MG63 (cell line): ENCODE measurements around the gene ETV6. TPM values are rescaled to one million over a fixed set of nuclear protein-coding genes. Genes with fewer than 3 reads are reported as not detected.

Experiments used
- DNase-seq: peaks from one replicate; pipeline ENCODE4 v3.0.0-alpha.2; 2020
- H3K27me3 ChIP-seq: fragments of 250-450 bp; sonication (Bioruptor Pico); 2 replicates; pipeline ENCODE4 v1.5.1; 2020; ENCODE audit warnings: mild to moderate bottlenecking, moderate library complexity
- H3K36me3 ChIP-seq: fragments of 250-450 bp; sonication (Bioruptor Pico); 2 replicates; pipeline ENCODE4 v1.5.1; 2020; ENCODE audit warnings: mild to moderate bottlenecking, moderate library complexity
- H3K4me3 ChIP-seq: fragments of 250-450 bp; sonication (Bioruptor Pico); 2 replicates; pipeline ENCODE4 v1.5.1; 2020; ENCODE audit warnings: mild to moderate bottlenecking, moderate library complexity
- H3K9me3 ChIP-seq: fragments of 250-450 bp; sonication (Bioruptor Pico); 2 replicates; pipeline ENCODE4 v1.5.1; 2020; ENCODE audit warnings: mild to moderate bottlenecking, moderate library complexity
- total RNA-seq: library from RNA; depleted of rRNA; stranded (reverse); fragments of >200 nt; shearing (Covaris generic); gene quantifications from 2 replicates; pipeline ENCODE4 v1.2.3, GENCODE V29; 2014; ENCODE audit warnings: low replicate concordance

The ETV6 gene
- total RNA-seq, 1 experiment from 2014 or later: 3.0 TPM

DNA sequence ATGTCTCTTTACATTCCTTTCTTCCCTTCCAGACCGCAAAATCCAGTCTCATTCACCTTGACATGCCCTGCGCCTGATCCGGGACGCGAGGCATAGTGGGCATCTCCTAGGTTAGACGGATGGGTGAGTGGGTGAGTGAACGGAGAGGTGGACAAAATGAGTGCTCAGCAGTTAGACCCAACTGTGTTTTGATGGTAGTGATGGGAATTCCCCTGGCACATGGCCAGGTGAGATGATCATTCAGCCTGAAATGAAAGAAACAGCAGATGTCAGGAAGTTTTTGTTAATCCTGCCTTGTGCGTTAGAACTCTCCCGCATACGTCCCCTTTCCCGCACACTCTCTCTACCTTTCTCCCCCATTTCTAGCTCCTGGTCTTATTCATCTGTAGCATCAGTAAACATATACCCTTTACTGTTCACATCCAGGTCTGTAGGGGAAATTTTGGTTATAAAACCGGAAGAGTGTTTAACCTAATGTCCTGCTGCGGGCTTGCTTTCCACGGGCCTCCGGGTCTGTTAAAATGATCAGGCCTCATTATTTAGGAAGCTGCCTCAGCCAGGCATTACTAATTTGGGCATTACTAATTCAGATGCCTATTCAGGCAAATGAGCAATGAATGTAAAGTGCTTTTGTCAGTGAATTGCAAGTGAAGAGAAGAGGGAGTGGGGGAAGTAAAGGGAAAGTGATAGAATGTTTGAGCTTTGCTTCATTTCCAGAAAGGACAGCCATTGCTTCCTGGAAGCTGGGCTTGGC is 172.8 kb downstream of the ETV6 start:
- DNase-seq: peak; percentile 20
- Histone ChIP-seq H3K27me3 (no peaks in the 10 kb centered on the region), H3K36me3 (no peaks in the 10 kb centered on the region), H3K9me3 (no peaks in the 10 kb centered on the region), H3K4me3 (no peak overlapping the region)

GRCh38 chr12:11823043-11823442 is 173.6 kb downstream of the ETV6 start:
- no peak overlapping the region for H3K4me3 ChIP-seq
- no peaks in the 10 kb centered on the region for H3K9me3 ChIP-seq
- no peak for DNase-seq
- no peaks in the 10 kb centered on the region for H3K36me3 ChIP-seq
- no peaks in the 10 kb centered on the region for H3K27me3 ChIP-seq

DNA sequence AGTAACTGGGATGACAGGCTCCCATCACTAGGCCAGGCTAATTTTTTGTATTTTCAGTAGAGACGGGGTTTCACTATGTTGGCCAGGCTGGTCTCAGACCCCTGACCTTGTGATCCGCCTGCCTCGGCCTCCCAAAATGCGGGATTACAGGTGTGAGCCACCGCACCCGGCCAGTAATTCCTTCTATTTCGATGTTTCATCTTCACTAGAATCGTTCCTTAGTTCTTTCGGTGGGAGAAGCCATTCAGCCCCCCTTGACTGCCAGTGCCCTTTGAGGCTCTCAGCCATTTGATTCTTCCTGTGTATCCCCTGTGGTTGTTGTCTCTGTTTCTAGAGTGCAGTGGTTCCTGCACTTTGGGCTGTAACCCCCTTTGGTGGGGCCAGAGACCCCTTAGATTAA is 174.1 kb downstream of the ETV6 start:
- no peaks in the 10 kb centered on the region for H3K27me3 ChIP-seq
- H3K4me3 ChIP-seq: no peak overlapping the region
- no peaks in the 10 kb centered on the region for H3K9me3 ChIP-seq
- no peak for DNase-seq
- H3K36me3 ChIP-seq: no peaks in the 10 kb centered on the region

DNA sequence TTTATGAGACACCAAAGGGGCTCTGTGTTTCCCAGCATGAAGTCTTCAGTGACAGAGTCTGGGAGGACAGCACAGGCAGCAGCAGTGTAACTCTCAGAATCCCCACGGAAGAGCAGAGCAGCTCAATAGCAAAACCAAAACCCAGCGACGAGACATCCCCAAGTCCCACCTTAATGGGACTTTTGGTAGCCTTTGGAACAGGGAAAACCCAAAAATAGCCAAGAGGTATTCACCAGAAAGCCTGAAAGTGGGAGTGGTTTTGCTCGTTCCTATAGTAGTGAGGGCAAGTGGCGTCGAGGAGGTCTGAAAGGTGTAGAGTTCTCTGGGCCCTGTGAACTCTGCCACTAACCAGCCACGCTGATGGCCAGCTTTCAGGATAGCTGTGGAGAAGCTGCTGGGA is 174.6 kb downstream of the ETV6 start:
- Histone ChIP-seq H3K36me3 (no peaks in the 10 kb centered on the region), H3K4me3 (no peak overlapping the region), H3K27me3 (no peaks in the 10 kb centered on the region), H3K9me3 (no peaks in the 10 kb centered on the region)
- no peak for DNase-seq

- H3K27me3 ChIP-seq: no peaks in the 10 kb centered on the region
- no peaks in the 10 kb centered on the region for H3K36me3 ChIP-seq
- H3K4me3 ChIP-seq: no peak overlapping the region
- H3K9me3 ChIP-seq: no peaks in the 10 kb centered on the region
- DNase-seq: no peak
These were observed 175.3 kb downstream of the ETV6 start for GRCh38 chr12:11824736-11825135.

DNA sequence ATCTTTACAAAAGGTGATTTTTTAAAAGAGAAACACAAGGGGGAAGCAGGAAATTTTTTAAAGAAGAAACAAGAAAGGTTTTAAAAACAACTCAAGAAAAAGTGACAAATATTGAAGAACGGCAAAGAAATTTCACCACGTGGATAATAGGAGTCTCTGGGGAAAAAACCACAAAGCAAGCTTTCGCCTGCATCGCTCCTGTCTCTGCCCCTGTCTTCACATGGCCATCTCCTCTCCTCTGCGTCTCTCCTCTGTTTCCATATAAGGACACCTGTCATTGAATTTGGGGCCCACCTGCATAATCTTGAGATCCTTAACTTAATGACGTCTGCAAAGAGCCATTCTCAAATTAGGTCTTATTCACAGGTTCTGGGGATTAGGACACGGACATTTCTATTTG is 175.8 kb downstream of the ETV6 start:
- H3K4me3 ChIP-seq: no peak overlapping the region
- DNase-seq: no peak
- H3K27me3 ChIP-seq: no peaks in the 10 kb centered on the region
- no peaks in the 10 kb centered on the region for H3K9me3 ChIP-seq
- no peaks in the 10 kb centered on the region for H3K36me3 ChIP-seq

DNA sequence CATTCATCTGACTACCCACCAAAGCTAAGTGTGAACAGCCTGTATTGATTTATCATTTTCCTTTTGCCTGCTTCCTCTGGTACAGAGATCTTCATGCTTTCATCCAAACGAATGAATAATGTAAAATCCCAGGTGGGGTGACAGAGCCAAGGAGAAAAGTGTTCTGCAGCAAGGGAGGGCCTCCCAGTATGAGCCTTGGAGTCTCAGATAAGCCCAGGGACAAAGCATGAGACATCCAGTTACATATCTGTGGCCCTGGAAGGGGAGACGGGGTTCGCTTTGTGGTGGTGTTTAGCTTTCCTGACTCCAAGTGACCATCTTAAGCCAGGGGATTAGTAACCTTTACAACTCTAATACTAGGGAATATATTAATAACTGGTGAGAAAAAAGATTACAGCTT is 177.1 kb downstream of the ETV6 start:
- H3K36me3 ChIP-seq: no peaks in the 10 kb centered on the region
- H3K27me3 ChIP-seq: no peaks in the 10 kb centered on the region
- H3K9me3 ChIP-seq: no peaks in the 10 kb centered on the region
- no peak overlapping the region for H3K4me3 ChIP-seq
- DNase-seq: no peak

- no peak for DNase-seq
- no peaks in the 10 kb centered on the region for H3K27me3 ChIP-seq
- H3K4me3 ChIP-seq: no peak overlapping the region
- no peaks in the 10 kb centered on the region for H3K36me3 ChIP-seq
- H3K9me3 ChIP-seq: no peaks in the 10 kb centered on the region
These were observed 177.9 kb downstream of the ETV6 start for GRCh38 chr12:11827091-11828061.

GRCh38 chr12:11829764-11830194 is 180.3 kb downstream of the ETV6 start:
- H3K9me3 ChIP-seq: no peaks in the 10 kb centered on the region; the same call in 1 of the 2 replicates
- no peak for DNase-seq
- no peaks in the 10 kb centered on the region for H3K27me3 ChIP-seq
- no peaks in the 10 kb centered on the region for H3K36me3 ChIP-seq
- H3K4me3 ChIP-seq: no peak overlapping the region

- no peaks in the 10 kb centered on the region for H3K36me3 ChIP-seq
- no peak for DNase-seq
These were observed 180.9 kb downstream of the ETV6 start for GRCh38 chr12:11830307-11830801.

GRCh38 chr12:11832093-11832492 is 182.6 kb downstream of the ETV6 start:
- DNase-seq: no peak
- H3K4me3 ChIP-seq: no peak overlapping the region
- no peaks in the 10 kb centered on the region; the same call in 1 of the 2 replicates for H3K9me3 ChIP-seq
- H3K36me3 ChIP-seq: no peaks in the 10 kb centered on the region; the same call in 1 of the 2 replicates
- no peaks in the 10 kb centered on the region for H3K27me3 ChIP-seq

More at GRCh38 chr12:11830307-11830801, 180.9 kb downstream of the ETV6 start:
- H3K9me3 ChIP-seq: no peaks in the 10 kb centered on the region; the same call in 1 of the 2 replicates
- no peaks in the 10 kb centered on the region for H3K27me3 ChIP-seq
- H3K4me3 ChIP-seq: no peak overlapping the region

GRCh38 chr12:11833174-11833895 is 183.9 kb downstream of the ETV6 start:
- no peak for DNase-seq
- no peaks in the 10 kb centered on the region for H3K27me3 ChIP-seq
- no peak overlapping the region for H3K4me3 ChIP-seq
- no peaks in the 10 kb centered on the region; the same call in 1 of the 2 replicates for H3K9me3 ChIP-seq
- H3K36me3 ChIP-seq: no peaks in the 10 kb centered on the region; the same call in 1 of the 2 replicates

GRCh38 chr12:11834104-11834812 is 184.8 kb downstream of the ETV6 start:
- DNase-seq: no peak
- no peaks in the 10 kb centered on the region for H3K27me3 ChIP-seq
- no peak overlapping the region for H3K4me3 ChIP-seq
- H3K36me3 ChIP-seq: no peaks in the 10 kb centered on the region; the same call in 1 of the 2 replicates
- H3K9me3 ChIP-seq: no peaks in the 10 kb centered on the region; the same call in 1 of the 2 replicates

- H3K27me3 ChIP-seq: no peaks in the 10 kb centered on the region
- no peaks in the 10 kb centered on the region; the same call in 1 of the 2 replicates for H3K9me3 ChIP-seq
- DNase-seq: no peak
- H3K36me3 ChIP-seq: no peaks in the 10 kb centered on the region; the same call in none of the 2 replicates
- no peak overlapping the region for H3K4me3 ChIP-seq
These were observed 185.5 kb downstream of the ETV6 start for GRCh38 chr12:11834931-11835330.

DNA sequence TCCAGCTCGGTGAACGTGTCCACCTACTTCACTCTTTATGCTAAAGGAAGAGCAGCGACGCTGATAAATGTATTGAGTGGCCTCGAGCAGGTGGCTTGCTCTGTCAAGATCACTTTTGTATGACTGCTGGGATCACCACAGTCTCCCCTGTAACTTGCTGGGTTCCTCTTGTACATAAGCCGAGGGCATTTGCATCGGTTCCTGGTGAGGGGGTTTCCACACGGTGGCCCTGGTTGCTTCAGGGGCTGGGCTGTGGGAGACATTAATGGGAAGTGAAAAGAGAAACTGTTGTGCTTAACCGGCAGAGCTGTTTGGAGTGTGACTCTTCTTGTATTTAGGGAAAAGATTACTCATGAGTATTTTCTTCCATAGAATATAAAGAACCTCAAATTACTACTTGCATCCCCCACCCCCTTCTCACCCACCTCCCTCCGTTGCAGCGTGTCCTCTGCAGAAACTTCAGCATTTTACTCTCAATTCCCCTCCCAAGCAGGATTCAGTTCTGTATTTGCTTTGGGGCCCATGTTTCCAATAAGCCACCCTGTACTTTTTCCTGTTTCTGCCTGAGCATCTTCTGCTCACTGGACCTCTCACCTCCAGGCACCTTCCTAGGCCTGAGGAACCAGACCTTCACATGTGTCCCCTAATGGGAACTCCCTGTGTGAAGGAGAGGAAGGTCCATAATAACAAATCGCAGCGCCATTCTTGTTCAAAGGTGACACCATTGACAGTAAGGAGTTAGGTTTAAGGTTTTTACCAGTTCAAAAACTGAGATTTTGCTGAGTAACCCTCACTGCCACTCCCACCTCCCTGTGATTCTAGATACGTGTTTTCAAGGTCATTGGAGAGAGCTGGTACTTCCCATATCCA is 187.0 kb downstream of the ETV6 start:
- Histone ChIP-seq H3K9me3 (no peaks in the 10 kb centered on the region; the same call in 1 of the 2 replicates), H3K4me3 (no peak overlapping the region), H3K36me3 (no peaks in the 10 kb centered on the region; the same call in none of the 2 replicates), H3K27me3 (no peaks in the 10 kb centered on the region)
- DNase-seq: no peak
